ENCODE results near the gene CFAP97.

- TF ChIP-seq CTCF (optimal IDR thresholded peaks at IDR 0.05 in 1 of 3, IDR thresholded peaks at IDR 0.05 in 1 of 3, conservative IDR thresholded peaks at IDR 0.05 in 1 of 3; ENCODE audit: extremely low read depth in 1 of 3, insufficient read depth in 2 of 3, low read length in 3 of 3), result no peak
- no peak for TF ChIP-seq EZH2 (IDR thresholded peaks at IDR 0.05; ENCODE audit: low read length)
Observed at GRCh38 chr4:185203486-185204237, at the start of gene CFAP97.

Data from keratinocyte (primary cell).